Keratinocyte (primary cell): ENCODE data around the gene TENM4. TPM values are rescaled to one million over a fixed set of nuclear protein-coding genes. Genes with fewer than 3 reads are reported as not detected.

ENCODE experiments used
- DNase-seq: peaks from one replicate; pipeline ENCODE4 v3.0.0-alpha.2; 2011; ENCODE audit warnings: low read depth, missing footprints, low spot score
- FAIRE-seq: peaks from 2 replicates; lab custom pipeline; 2011; peaks lifted over from hg19 to GRCh38; lab: Jason Lieb, UNC
- H2AFZ ChIP-seq: 2 replicates; pipeline ENCODE4 v1.6.0; 2012; ENCODE audit warnings: low read length, control low read depth, inconsistent platforms; ENCODE audit not compliant: control insufficient read depth
- H3K27ac ChIP-seq: 2 replicates; pipeline ENCODE4 v1.5.1; 2011; ENCODE audit warnings: low read length; ENCODE audit not compliant: control insufficient read depth, insufficient read depth
- H3K27me3 ChIP-seq: 3 replicates; pipeline ENCODE4 v1.6.0; 2011; ENCODE audit warnings: low read length; ENCODE audit not compliant: control insufficient read depth, insufficient read depth; ENCODE audit errors: extremely low read depth
- H3K36me3 ChIP-seq, 2 experiments: 2 replicates in 1 of 2; 3 replicates in 1 of 2; pipeline ENCODE4 v1.5.1; 2011; ENCODE audit warnings: low read length in 2 of 2, mild to moderate bottlenecking in 1 of 2; ENCODE audit not compliant: control insufficient read depth in 2 of 2, insufficient read depth in 2 of 2; ENCODE audit errors: extremely low read depth in 1 of 2
- H3K4me1 ChIP-seq: 3 replicates; pipeline ENCODE4 v1.5.1; 2011; ENCODE audit warnings: low read length; ENCODE audit not compliant: control insufficient read depth, insufficient read depth; ENCODE audit errors: extremely low read depth
- H3K4me2 ChIP-seq: 3 replicates; pipeline ENCODE4 v1.6.0; 2011; ENCODE audit warnings: low read depth, low read length; ENCODE audit not compliant: control insufficient read depth, insufficient read depth; ENCODE audit errors: extremely low read depth
- H3K4me3 ChIP-seq, 3 experiments: fragments of 200-600 bp in 1 of 3; sonication (generic) in 1 of 3; 2 replicates in 2 of 3; 3 replicates in 1 of 3; pipeline ENCODE4 v1.5.1; 2011 to 2016; ENCODE audit warnings: low read length in 3 of 3, mild to moderate bottlenecking in 3 of 3, control low read depth in 2 of 3, inconsistent platforms in 1 of 3, low read depth in 1 of 3, mixed read lengths in 1 of 3, mixed run types in 1 of 3, moderate library complexity in 1 of 3; ENCODE audit not compliant: control insufficient read depth in 2 of 3, insufficient read depth in 2 of 3; ENCODE audit errors: extremely low read depth in 1 of 3
- H3K79me2 ChIP-seq: 2 replicates; pipeline ENCODE4 v1.6.0; 2012; ENCODE audit warnings: low read length; ENCODE audit not compliant: control insufficient read depth, insufficient read depth
- H3K9ac ChIP-seq: 3 replicates; pipeline ENCODE4 v1.6.0; 2011; ENCODE audit warnings: low read length; ENCODE audit not compliant: control insufficient read depth, insufficient read depth; ENCODE audit errors: extremely low read depth
- H3K9me1 ChIP-seq: 3 replicates; pipeline ENCODE4 v1.6.0; 2011; ENCODE audit warnings: low read length; ENCODE audit not compliant: control insufficient read depth, insufficient read depth; ENCODE audit errors: extremely low read depth
- H3K9me3 ChIP-seq: 2 replicates; pipeline ENCODE4 v1.5.1; 2012; ENCODE audit warnings: low read depth, low read length; ENCODE audit not compliant: control insufficient read depth
- H4K20me1 ChIP-seq: 3 replicates; pipeline ENCODE4 v1.6.0; 2011; ENCODE audit warnings: low read length; ENCODE audit not compliant: control insufficient read depth, insufficient read depth; ENCODE audit errors: extremely low read depth
- CTCF ChIP-seq, 3 experiments: IDR thresholded peaks in 1 of 3; conservative IDR thresholded peaks in 1 of 3; optimal IDR thresholded peaks in 1 of 3; 2 replicates in 2 of 3; 3 replicates in 1 of 3; pipeline versions ENCODE3 to v1.5.1; 2011; ENCODE audit warnings: low read length in 3 of 3, mild to moderate bottlenecking in 3 of 3, moderate library complexity in 2 of 3, control low read depth in 1 of 3, inconsistent platforms in 1 of 3; ENCODE audit not compliant: insufficient read depth in 2 of 3; ENCODE audit errors: extremely low read depth in 1 of 3
- EZH2 ChIP-seq: IDR thresholded peaks from one replicate; pipeline ENCODE4 v1.6.1; 2012; ENCODE audit warnings: inconsistent platforms, mild to moderate bottlenecking, low read length, moderate library complexity
- dilution Hi-C: fragments of 300-500 bp; cut with MboI; formaldehyde crosslinking; loops from one replicate; pipeline ENCODE4 v1.7.0; 2020; ENCODE audit warnings: low sequenced_read_pairs; ENCODE audit not compliant: extremely low pct_ligation_motif_present
- polyA plus RNA-seq, 5 experiments: library from polyadenylated mRNA; depleted of rRNA in 3 of 5; stranded (reverse) in 3 of 5; stranded (forward) in 1 of 5; unstranded in 1 of 5; fragments of >200 nt; gene quantifications; 1 replicate in 1 of 5; 2 replicates in 3 of 5; 3 replicates in 1 of 5; pipeline versions ENCODE4 v1.2.1 to v1.2.3, GENCODE V29; 2011 to 2012; ENCODE audit warnings: missing spikeins in 2 of 5, low read depth in 1 of 5, low replicate concordance in 1 of 5

TENM4 gene
- polyA plus RNA-seq, 1 donor (not counting 4 experiments of a cell fraction or from before 2014, with no cell fraction given) = 3.5 TPM

GRCh38 chr11:78646564-78647185 lies 794.2 kb downstream of the TENM4 start:
- Histone ChIP-seq H3K4me1 (peaks cover 21% of the 10 kb centered on the region), H3K36me3 (no peaks in the 10 kb centered on the region), H3K9ac (peak overlapping the region; percentile 62), H3K4me3 (no peak overlapping the region), H3K27ac (peak overlapping the region; percentile 80), H3K4me2 (no peak overlapping the region), H3K9me3 (no peaks in the 10 kb centered on the region), H2AFZ (peak overlapping the region; percentile 1), H3K9me1 (no peaks in the 10 kb centered on the region), H3K79me2 (no peaks in the 10 kb centered on the region), H3K27me3 (no peaks in the 10 kb centered on the region), H4K20me1 (no peaks in the 10 kb centered on the region)
- FAIRE-seq (peak; percentile 94), DNase-seq (no peak)
- dilution Hi-C loops = no loop called here
- TF ChIP-seq CTCF (optimal IDR thresholded peaks at IDR 0.05 in 1 of 3, IDR thresholded peaks at IDR 0.05 in 1 of 3, conservative IDR thresholded peaks at IDR 0.05 in 1 of 3; ENCODE audit: extremely low read depth in 1 of 3, insufficient read depth in 2 of 3, low read length in 3 of 3) = peak; percentile 73 to 91 (median 83)
- TF ChIP-seq EZH2 = no peak

GRCh38 chr11:78645226-78646202 lies 795.3 kb downstream of the TENM4 start:
- peak overlapping the region; percentile 4 for H2AFZ ChIP-seq
- peak overlapping the region; percentile 62 for H3K9ac ChIP-seq
- H3K9me1 ChIP-seq = no peaks in the 10 kb centered on the region
- peak; percentile 83 for DNase-seq
- no peaks in the 10 kb centered on the region for H3K36me3 ChIP-seq
- no peaks in the 10 kb centered on the region for H3K27me3 ChIP-seq
- H4K20me1 ChIP-seq = no peaks in the 10 kb centered on the region
- peak overlapping the region; percentile 65 for H3K4me2 ChIP-seq
- no peaks in the 10 kb centered on the region for H3K79me2 ChIP-seq
- TF ChIP-seq CTCF (optimal IDR thresholded peaks at IDR 0.05 in 1 of 3, IDR thresholded peaks at IDR 0.05 in 1 of 3, conservative IDR thresholded peaks at IDR 0.05 in 1 of 3; ENCODE audit: extremely low read depth in 1 of 3, insufficient read depth in 2 of 3, low read length in 3 of 3) (peak; percentile 89 to 100 (median 99)), EZH2 (no peak)
- H3K4me3 ChIP-seq = peak overlapping the region in 1 of 3 experiments; percentile 8
- no peaks in the 10 kb centered on the region for H3K9me3 ChIP-seq
- dilution Hi-C loops = no loop called here
- peak; percentile 98 for FAIRE-seq
- H3K27ac ChIP-seq = peak overlapping the region; percentile 80
- H3K4me1 ChIP-seq = peaks cover 21% of the 10 kb centered on the region
